GM21360 (cell line): ENCODE data around the gene FRS3.

Experiments
- ATAC-seq: cut with Tn5 transposase; IDR thresholded peaks from one replicate; pipeline ENCODE4 v1.9.1; 2021; ENCODE audit warnings: mild to moderate bottlenecking, moderate library complexity; ENCODE audit not compliant: unreplicated experiment

FRS3 gene

GRCh38 chr6:41791984-41792383 lies 12.3 kb upstream of the FRS3 start:
- ATAC-seq = no peak

- no peak for ATAC-seq
These were observed 11.6 kb upstream of the FRS3 start for GRCh38 chr6:41791305-41791704.

- ATAC-seq = no peak
These were observed 10.3 kb upstream of the FRS3 start for GRCh38 chr6:41790045-41790444.

GRCh38 chr6:41789390-41789724 lies 9.7 kb upstream of the FRS3 start:
- ATAC-seq = no peak

- ATAC-seq = peak; percentile 77
These were observed 7.7 kb upstream of the FRS3 start, which contains the start of gene TOMM6 for GRCh38 chr6:41787219-41787917. Gene TOMM6 (plus strand): TSS chr6:41787694. CDS start chr6:41787698, 4 bp downstream.

GRCh38 chr6:41786451-41787218 lies 6.9 kb upstream of the FRS3 start:
- ATAC-seq = peak; percentile 55

GRCh38 chr6:41785689-41786450 lies 6.2 kb upstream of the FRS3 start:
- ATAC-seq = no peak

GRCh38 chr6:41785254-41785653 lies 5.6 kb upstream of the FRS3 start:
- ATAC-seq = no peak

GRCh38 chr6:41784581-41785171 lies 5.0 kb upstream of the FRS3 start:
- no peak for ATAC-seq

GRCh38 chr6:41783106-41783780 lies 3.5 kb upstream of the FRS3 start:
- ATAC-seq = no peak

GRCh38 chr6:41781366-41781730 lies 1.6 kb upstream of the FRS3 start:
- ATAC-seq = no peak

- no peak for ATAC-seq
These were observed 1.1 kb upstream of the FRS3 start, which contains the start of gene PRICKLE4 for GRCh38 chr6:41780551-41781365. Gene PRICKLE4 (plus strand): TSS chr6:41780782. CDS start chr6:41783474, 2,692 bp downstream.

GRCh38 chr6:41779336-41779735 lies 364 bp downstream of the FRS3 start:
- ATAC-seq = no peak

GRCh38 chr6:41778895-41779294 lies 805 bp downstream of the FRS3 start:
- no peak for ATAC-seq

GRCh38 chr6:41777551-41778285 lies 2.0 kb downstream of the FRS3 start:
- ATAC-seq = no peak

GRCh38 chr6:41775293-41775882 lies 4.3 kb downstream of the FRS3 start:
- no peak for ATAC-seq

- ATAC-seq = no peak
These were observed 4.9 kb downstream of the FRS3 start for GRCh38 chr6:41774841-41775240.

GRCh38 chr6:41771058-41771983 lies 8.4 kb downstream of the FRS3 start:
- no peak for ATAC-seq
